ENCODE results near the gene MAFG. TPM values are rescaled to one million over a fixed set of nuclear protein-coding genes. Genes with fewer than 3 reads are reported as not detected.
"Not testable (repeated sequence)": the region's sequence is repeated elsewhere in the genome, so short reads cannot be mapped to it uniquely, and the experiment has no call there.

MAFG gene
- polyA plus RNA-seq, 10 donors, result 12.3 to 14.8 (median 13.9) TPM

DNA sequence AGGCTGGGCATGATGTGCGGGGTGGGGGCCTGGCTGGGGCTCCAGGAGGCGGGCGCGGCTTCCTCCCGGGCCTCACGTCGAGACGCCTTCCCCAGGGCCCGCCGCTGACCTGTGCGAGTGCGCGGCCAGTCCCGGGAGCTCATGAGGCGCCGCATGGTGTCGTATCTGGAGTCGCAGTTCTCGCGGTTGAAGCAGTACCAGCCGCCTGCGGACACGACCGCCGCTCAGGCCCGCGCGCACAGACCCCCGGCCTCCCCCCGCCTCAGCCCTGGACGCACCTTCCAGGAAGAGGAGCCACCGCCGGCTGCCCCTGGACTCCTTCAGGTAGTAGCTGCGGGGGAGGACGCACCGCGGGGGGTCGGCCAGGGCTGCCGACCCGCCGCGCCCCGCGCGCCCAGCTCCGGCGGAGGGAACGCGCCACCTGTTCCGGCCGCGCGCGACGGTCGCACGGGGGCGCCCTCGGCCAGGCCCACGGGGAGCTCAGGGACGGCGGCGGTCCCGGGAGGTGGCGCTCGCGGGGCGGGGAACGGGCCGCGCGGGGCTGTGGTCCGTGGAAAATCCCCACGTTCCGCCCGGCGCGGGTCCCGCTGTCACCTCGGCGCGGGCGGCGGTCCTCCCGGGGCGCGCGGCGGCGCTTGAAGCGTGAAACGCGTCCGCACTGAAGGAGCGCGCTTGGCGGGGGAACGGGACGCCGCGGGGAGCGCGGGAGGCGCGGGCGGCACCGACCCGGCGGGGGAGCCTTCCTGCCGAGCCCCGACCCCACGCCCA lies 32.0 kb upstream of the MAFG start:
- DNase-seq, result peak in 2 of 3 donors; percentile 73 to 75

DNA sequence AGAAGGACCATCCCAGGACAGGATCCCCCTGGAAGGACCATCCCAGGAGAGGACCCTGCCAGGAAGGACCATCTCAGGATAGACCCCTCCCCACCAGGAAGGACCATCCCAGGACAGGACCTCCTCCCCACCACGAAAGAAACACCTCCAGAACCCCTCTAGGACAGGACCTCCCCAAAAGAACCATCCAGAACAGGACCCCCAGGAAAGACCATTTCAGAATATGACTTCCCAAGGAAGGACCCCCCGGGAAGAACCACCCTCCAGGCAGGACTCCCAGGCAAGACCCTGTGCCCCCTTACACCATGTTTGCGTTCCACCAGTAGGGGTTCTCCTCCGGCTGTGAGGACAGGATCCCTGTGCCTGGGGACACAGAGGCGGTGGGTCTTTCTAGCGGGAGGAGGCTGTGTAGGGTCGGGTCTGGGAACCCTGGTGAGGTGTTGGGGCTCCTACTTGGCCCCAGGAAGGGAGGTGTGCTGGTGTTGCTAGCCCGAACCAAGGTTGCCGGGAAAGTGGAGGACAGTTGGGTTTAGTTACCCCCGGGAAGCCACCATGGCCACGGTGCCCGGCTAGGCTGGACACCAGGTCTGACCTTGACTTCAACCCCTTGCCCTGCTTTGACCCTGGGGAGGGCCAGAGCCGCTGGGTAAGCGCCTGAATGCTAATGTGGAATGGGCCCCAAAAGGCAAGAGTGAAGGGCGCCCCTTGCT lies 31.3 kb upstream of the MAFG start:
- no peak for DNase-seq

DNA sequence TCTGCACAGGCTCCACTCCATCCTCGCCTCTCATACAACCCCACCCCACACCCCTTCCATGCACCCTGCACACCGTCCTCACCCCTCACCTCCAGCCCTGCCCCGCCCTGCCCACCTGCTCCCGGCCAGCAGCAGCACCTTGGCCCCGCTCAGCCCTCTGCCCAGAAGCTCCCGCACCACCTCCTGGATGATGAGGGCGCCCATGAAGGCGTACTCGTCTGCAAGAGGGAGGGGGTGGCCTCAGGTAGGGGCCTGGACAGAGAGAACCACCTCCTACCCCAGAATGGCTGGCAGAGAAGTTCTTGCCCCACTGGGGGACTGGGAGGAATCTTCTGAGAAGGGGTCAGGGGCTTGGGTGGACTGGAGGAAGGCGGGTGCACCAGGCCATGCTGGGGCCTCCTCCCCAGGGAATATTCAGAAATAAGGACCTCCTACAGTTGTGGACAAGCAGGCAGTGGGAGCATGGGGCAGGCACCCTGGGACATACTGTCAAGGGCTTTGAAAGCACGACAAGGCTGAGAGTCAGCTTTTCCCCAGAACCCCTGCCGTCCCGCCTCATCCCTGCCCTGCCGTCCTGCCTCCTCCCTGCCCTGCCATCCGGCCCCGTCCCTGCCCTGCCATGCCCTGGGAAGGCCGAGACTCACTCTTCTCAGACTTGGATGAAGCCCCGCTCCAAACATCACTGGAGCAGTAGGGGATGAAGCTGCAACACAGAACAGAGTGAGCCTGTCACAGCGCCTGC lies 30.3 kb upstream of the MAFG start:
- DNase-seq, result no peak

DNA sequence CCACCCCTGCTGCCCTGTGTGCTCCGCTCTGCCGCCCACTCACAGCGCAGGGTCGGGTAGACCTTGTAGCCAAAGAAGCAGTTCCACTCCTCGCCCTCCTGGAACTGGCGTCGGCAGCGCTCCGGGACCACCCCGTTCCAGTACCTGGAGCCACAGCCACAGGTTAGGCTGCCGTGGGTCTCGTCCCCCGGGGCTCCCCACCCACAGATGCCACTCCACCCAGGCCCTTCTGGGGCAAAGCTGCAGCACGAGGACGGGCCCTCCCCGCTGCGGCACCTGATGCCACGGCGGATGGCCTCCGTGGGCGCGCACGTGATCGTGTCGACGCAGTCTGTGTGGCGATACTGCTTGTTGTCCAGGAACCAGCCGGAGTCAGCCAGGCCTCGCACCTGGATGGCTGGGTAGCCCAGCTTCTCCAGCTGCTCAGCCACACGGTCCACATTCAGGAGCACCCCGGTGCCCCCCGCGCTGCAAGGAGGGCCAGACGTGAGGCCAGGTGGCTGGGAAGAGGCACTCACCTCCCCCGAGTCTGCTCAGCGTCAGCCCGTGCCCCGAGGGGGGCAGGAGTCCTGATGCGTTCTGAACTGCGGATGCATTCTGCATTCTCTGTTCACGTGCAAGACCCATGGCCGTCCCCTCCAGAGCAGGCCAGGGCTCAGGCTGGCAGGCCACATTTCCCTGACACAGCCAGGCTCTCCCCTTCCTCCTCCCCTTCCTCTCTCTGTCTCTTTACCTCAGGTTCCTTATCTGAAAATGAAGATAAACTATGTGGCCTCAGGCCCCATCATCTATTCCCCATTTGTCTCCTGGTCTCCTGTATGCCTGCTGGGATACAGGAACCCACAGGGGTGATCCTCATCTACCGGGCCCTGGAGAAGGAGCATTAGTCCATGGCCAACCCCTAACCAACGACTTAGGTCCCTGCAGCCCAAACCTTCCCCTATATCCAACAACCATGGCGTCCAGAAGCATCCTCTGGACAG lies 29.4 kb upstream of the MAFG start:
- DNase-seq, result no peak

DNA sequence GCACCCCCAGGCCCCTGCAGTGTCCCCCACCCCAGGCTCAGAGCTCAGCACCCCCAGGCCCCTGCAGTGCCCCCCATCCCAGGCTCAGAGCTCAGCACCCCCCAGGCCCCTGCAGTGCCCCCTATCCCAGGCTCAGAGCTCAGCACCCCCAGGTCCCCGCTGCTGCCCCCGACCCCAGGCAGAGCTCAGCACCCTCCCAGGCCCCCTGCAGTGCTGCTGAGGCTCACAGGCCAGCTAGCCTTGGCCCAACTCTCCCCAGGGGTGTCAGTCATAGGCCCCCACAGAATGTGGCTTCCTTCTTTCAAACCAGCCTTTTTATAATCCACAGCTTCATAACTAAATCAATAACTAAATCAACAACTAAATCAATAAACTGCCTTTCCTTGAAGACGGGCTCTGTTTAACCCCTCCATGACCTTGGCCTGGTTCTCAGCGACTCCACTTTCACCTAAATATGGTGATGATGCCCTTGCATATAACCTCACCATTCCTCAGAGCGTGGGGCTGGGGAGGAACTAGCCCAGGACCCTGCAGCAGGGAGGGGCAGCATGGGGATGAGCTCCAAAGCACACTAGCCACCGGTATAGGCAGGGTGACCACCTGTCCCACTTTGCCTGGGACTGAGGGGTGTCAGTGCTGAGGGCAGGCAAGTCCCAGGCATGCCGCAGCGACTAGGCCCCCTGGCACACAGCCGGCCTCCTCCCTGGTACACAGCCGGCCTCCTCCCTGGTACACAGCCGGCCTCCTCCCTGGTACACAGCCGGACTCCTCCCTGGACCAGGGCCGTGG lies 28.4 kb upstream of the MAFG start:
- no peak for DNase-seq

DNA sequence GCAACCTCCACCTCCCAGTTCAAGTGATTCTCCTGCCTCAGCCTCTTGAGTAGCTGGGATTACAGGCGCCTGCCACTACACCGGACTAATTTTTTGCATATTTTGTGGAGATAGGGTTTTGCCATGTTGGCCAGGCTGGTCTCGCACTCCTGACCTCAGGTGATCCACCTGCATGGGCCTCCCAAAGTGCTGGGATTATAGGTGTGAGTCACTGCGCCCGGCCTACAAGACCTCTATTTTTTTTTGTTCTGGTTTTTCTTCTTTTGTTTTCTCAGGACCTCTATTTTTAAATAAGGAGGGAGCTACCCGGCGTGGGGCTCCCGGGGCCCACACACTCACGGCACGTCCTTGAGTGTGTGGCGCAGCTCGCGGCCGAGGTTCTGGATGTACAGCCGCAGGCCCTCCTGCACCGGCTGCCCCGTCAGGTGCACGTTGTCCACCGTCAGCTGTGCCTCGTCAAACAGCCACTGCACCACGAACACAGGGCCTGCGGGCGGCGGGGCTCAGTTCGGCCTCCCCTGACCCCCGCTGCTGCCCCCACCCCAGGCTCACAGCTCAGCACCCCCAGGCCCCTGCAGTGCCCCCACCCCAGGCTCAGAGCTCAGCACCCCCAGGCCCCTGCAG lies 27.6 kb upstream of the MAFG start:
- DNase-seq, result no peak

DNA sequence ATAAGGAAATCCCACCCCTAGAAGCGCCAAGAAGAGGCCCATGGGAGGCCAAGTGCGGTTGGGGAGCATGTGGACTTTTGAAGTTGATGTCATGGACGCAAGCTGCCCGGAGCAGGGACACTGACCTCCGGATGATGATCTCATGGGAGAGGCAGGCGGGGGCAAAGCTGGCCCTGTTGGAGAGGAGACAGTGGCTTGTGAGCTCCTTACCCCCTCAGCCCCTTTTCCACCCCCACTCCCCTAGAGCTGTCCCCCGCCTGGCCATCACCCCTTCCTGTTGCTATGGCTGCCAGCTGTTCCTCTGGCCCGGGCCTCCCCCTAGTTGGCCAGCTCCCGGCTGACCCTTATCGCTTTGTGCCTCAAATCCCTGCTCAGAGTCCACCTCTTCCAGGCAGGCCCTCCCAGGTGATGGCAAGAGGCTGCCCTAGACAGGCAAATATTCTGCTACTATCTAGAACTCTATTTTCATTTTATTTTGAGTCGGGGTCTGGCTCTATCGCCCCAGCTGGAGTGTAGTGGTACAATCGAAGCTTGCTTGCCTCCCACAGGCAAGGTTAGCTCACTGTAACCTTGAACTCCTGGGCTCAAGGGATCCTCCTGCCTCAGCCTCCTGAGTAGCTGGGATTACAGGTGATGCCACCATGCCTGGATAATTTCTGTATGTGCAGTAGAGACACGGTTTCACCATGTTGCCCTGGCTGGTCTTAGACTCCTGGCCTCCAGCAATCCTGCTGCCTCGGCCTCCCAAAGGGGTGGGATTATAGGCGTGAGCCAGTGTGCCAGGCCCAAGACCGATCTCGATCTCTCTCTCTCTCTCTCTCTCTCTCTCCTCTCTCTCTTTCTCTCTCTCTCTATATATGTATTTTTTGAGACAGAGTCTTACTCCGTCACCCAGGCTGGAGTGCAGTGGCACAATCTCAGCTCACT lies 26.9 kb upstream of the MAFG start:
- no peak for DNase-seq

DNA sequence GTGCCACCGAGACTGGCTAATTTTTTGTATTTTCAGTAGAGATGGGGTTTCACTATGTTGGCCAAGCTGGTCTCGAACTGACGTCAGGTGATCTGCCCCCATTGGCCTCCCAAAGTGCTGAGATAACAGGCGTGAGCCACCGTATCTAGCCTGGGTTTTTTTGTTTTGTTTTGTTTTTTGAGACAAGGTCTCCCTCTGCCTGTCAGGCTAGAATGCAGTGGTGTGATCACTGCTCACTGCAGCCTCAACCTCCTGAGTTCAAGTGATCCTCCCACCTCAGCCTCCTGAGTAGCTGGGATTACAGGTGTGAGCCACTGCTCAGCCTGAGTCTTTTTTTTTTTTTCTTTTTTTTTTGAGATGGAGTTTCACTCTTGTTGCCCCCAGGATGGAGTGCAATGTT lies 25.9 kb upstream of the MAFG start:
- not testable (repeated sequence) for DNase-seq

DNA sequence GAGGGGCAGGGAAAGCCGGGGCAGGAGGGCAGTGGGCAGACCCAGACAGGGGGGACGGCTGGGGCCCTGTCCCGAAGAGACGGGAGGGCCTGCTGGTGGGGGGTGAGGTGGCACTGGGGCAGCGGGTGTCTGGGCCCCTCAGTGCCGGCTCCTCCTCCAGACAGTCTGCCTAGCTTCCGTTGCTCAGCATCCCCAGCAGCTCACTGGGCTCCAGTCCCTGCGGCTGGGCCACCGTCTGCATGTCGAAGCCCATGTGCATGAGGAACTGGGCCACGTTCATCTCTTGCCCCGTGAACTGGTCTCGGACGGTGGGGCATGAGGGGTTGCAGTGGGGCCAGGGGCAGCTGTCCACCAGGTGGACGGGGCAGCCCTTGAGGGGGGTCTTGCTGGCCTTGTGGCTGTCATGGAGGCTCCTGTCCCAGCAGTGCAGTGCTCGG lies 25.3 kb upstream of the MAFG start:
- DNase-seq, result no peak

DNA sequence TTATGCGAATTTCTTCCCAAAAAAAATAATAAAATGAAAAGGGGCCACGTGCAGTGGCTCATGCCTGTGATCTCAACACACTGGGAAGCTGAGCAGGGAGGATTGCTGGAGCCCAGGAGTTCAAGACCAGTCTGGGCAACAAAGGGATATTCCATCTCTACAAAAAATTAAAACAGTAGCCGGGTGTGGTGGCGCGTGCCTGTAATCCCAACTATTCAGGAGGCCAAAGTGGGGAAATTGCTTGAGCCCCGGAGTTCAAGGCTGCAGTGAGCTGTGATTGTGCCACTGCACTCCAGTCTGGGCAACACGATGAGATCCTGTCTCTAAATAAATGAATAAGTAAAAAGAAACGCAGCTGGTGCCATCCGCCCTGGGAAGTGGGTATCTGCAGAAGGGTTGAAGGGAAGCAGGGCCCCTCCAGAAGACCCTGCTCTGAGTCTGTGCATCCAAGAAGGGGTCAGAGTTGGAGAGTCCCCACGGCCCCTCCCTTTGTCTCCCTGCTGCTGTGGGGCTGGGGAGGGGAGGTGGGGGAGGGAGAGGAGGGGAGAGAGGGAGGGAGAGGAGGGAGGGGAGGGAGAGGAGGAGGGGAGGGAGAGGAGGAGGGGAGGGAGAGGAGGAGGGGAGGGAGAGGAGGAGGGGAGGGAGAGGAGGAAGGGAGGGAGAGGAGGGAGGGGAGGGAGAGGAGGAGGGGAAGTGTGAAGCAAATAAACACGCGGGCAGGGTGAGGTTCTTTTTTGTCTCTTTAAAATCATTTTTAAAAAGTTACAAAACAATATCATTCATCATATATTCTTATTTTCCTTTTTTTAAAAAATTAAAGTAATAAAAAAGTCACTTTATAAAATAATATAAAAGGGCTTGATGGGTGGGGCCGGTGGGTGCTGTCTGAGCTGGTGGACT lies 24.5 kb upstream of the MAFG start:
- DNase-seq, result no peak

DNA sequence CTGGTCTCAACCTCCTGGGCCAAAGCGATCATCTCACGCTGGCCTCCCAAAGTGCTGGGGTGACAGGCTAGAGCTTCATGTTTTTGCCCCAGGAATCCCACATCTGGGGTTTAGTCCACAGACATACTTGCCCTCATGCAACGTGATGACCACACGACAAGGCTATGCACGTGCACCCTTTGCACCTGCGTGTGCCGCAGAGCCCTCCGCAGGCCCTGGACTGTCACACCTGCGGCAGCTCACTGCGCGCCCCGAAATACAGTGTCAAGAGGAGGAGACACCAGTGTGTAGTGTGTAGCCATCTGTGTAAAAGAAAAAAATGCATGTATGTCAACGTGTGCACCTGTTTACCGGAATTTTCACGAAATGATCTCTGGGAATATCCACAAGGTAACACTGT lies 23.0 kb upstream of the MAFG start:
- DNase-seq, result no peak

DNA sequence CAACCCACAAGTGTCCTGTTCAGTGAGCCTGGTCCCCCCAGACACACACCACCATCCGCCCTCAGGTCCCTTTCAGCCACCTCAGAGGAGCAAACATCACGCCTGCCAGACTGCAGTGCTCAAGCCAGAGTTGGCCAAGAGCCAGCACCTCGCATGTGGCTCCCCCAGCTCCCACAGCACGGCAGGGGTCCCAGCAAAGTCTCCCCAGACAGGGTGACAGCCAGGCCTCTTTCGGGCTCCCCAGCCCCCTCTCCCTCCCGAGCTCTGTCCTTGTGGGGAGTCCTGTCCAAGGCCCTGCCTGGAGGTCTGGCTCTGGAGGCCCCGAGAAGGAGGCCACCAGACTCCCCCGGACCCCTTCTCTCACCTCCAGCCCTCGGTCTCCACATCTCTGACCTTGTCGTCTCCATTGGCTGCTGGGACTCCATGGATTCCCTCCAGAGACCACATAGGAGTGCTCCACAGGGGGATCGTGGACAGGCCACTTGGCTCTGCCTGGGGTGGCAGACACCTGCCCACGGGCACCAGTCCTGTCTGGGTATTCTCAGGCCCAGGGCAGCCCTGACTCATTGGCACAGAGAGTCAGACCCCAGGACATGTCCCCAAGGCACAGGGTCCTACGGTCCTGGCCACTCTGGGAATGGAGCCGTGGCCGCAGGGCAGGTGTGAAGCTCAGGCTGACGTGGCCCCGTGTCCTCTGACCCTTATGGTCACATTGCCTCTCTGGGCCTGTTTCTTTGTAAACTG lies 21.3 kb upstream of the MAFG start:
- no peak for DNase-seq

DNA sequence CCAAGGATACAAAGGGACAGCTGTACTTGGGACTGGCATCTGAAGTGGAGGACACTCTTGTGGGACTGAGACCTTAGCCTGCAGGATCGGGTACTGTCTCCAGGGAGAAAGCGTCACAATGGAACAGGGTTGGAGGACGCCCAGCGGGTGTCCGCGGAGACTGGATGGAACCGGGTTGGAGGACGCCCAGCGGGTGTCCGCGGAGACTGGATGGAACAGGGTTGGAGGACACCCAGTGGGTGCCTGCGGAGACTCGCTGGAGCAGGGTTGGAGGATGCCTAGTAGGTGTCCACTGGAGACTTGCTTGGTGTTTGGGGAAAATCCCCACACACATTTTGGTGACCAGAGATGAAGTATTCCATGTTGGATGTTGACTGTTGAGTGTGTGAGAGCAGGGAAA lies 19.7 kb upstream of the MAFG start, which contains the start of gene MYADML2:
Gene MYADML2 (minus strand): TSS at position 45 of the 400 bp plus-strand sequence. CDS start 5,492 bp downstream, outside the sequence.
- no peak for DNase-seq

DNA sequence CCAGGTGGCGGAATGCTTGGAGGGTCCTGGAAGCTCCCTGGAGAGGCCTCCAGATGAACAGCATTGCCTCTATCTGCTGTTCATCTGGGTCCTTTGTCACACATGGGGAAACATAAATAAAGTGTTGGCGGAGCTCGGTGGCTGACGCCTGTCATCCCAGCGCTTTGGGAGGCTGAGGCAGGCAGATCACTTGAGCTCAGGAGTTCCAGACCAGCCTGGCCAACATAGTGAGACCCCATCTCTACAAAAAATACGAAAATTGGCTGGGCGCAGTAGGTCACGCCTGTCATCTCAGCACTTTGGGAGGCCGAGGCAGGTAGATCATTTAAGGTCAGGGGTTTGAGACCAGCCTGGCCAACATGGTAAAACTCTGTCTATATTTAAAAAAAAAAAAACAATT lies 17.3 kb upstream of the MAFG start:
- DNase-seq, result no peak

DNA sequence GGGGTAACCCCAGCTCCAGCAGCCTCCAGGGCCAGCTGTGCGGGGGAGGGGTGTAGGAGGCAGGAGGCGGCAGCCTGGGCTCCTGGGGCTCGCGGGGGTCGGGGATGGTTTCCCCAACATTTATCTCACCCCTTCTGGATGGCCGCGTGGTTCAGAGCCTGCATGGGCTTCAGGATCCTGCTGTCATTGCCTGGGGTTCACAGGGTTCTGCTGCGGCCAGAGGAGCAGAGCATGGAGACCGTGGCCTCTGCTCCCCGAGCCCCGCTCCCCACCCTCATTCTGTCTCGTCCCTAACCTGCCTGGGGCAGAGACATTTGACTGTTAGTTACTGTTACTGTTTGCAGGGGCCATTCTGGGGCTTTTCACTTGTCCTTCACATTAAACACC lies 14.6 kb upstream of the MAFG start:
- DNase-seq, result no peak

DNA sequence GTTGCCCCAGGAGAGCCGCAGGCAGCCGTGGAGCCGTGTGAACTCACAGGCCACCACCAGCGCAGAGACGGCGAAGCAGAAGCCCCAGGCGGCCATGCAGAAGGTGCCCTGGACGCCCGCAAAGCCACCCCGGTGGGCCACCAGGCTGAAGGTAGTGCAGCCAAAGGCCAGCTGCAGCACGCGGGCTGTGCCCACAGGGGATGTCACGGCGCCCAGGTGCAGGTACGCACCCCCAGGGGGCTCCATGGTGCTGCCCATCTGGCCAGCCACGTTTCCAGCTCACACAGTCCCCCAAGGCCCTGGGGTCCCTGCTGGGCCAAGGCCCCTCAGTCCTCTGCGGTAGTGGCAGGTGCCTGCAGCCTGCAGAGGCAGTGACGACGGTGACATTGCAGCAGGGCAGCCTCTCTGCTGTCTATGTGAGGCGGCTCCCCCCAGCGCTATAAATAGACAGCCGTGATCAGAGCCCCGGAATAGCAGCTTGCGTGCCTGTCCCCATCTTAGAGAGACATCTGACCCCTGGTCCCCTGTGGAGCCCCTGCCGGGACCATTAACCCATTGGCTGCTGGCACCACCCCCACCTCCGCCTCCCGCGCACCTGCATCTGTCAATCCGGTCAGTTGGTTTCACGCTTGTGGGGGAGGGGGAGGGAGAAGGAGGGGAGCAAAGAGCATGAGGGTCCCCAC lies 14.1 kb upstream of the MAFG start:
- peak in 2 of 3 donors; percentile 61 to 68 for DNase-seq

Data from muscle of back (tissue), 11 donors.